Activated T-helper 2 cell treated with anti-CD3 and anti-CD28 coated beads, Interferon-gamma antibody, Interleukin-2, Interleukin-4, amounts not matched to agents 10 μg/mL and 5 μg/mL and 100 μg/mL, durations not matched to agents 14 hours and 24 hours and 36 hours (primary cell): ENCODE results near the gene RER1. TPM values are rescaled to one million over a fixed set of nuclear protein-coding genes. Genes with fewer than 3 reads are reported as not detected.

Experiments
- DNase-seq: peaks from one replicate; pipeline ENCODE4 v3.0.0; 2021; ENCODE audit warnings: low spot score
- H3K27ac Mint-ChIP-seq: one replicate; pipeline ENCODE4 v1.8.0; 2021; ENCODE audit warnings: mixed read lengths
- H3K27me3 Mint-ChIP-seq: one replicate; pipeline ENCODE4 v1.8.0; 2021; ENCODE audit warnings: low read depth, mixed read lengths
- H3K36me3 Mint-ChIP-seq: one replicate; pipeline ENCODE4 v1.8.0; 2021; ENCODE audit warnings: low read depth, mixed read lengths
- H3K4me1 Mint-ChIP-seq: one replicate; pipeline ENCODE4 v1.8.0; 2021; ENCODE audit warnings: low read depth, mixed read lengths
- H3K4me3 Mint-ChIP-seq: one replicate; pipeline ENCODE4 v1.8.0; 2021; ENCODE audit warnings: low read depth, mild to moderate bottlenecking, moderate library complexity, mixed read lengths
- H3K9me3 Mint-ChIP-seq: one replicate; pipeline ENCODE4 v1.8.0; 2021; ENCODE audit warnings: mixed read lengths
- intact Hi-C: fragments of 100-400 bp; cut with micrococcal nuclease; formaldehyde crosslinking; loops from one replicate; pipeline ENCODE4 v1.15.1; 2023
- total RNA-seq: library from RNA; stranded (reverse); gene quantifications from 2 replicates; pipeline ENCODE4 v1.2.3, GENCODE V29; 2022

The RER1 gene
- total RNA-seq, 1 donor from 2014 or later: 142 TPM

- H3K27me3 Mint-ChIP-seq: peaks cover 2% of the 10 kb centered on the region
- H3K4me3 Mint-ChIP-seq: no peak overlapping the region
- H3K36me3 Mint-ChIP-seq: no peaks in the 10 kb centered on the region
- no peaks in the 10 kb centered on the region for H3K4me1 Mint-ChIP-seq
- no peaks in the 10 kb centered on the region for H3K9me3 Mint-ChIP-seq
- intact Hi-C loops: no loop called here
- H3K27ac Mint-ChIP-seq: no peak overlapping the region
- no peak for DNase-seq
Measured at GRCh38 chr1:2358072-2358471, 33.6 kb upstream of the RER1 start.

- Mint-ChIP-seq H3K4me3 (no peak overlapping the region), H3K27me3 (peaks cover 5% of the 10 kb centered on the region), H3K36me3 (no peaks in the 10 kb centered on the region), H3K4me1 (no peaks in the 10 kb centered on the region), H3K27ac (no peak overlapping the region), H3K9me3 (peaks cover 4% of the 10 kb centered on the region)
- intact Hi-C loops: no loop called here
- DNase-seq: no peak
Measured at GRCh38 chr1:2358651-2359640, 32.7 kb upstream of the RER1 start.

- peaks cover 5% of the 10 kb centered on the region for H3K27me3 Mint-ChIP-seq
- intact Hi-C loops: no loop called here
- no peak overlapping the region for H3K27ac Mint-ChIP-seq
- DNase-seq: no peak
- H3K36me3 Mint-ChIP-seq: no peaks in the 10 kb centered on the region
- no peak overlapping the region for H3K4me3 Mint-ChIP-seq
- peaks cover 6% of the 10 kb centered on the region for H3K9me3 Mint-ChIP-seq
- no peaks in the 10 kb centered on the region for H3K4me1 Mint-ChIP-seq
Measured at GRCh38 chr1:2360588-2361364, 30.9 kb upstream of the RER1 start.

DNA sequence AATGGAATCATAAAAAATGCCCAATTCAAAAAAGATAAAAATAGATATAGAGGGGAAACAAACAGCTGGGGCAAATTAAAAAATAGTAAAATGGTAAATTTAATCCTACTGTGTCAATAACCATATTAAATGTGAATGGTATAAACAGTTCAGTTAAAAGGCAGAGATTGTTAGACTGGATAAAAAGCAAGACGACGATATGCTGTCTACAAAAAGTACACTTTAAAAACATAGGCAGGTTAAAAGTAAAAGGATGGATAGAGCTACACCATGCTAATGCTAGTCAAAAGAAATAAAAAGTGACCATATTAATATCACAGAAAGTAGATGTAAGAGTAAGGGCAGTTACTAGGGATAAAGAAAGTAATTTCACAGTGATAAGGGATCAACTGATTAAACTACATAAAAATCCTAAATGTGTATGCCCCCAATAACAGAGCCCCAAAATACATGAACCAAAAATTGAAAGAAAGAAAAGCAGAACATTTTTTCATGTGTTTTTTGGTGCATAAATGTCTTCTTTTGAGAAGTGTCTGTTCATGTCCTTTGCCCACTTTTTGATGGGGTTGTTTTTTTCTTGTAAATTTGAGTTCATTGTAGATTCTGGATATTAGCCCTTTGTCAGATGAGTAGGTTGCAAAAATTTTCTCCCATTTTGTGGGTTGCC lies 27.7 kb upstream of the RER1 start:
- DNase-seq: no peak
- peaks cover 5% of the 10 kb centered on the region for H3K27me3 Mint-ChIP-seq
- H3K4me3 Mint-ChIP-seq: no peak overlapping the region
- H3K9me3 Mint-ChIP-seq: peaks cover 6% of the 10 kb centered on the region
- intact Hi-C loops: no loop called here
- no peaks in the 10 kb centered on the region for H3K36me3 Mint-ChIP-seq
- H3K4me1 Mint-ChIP-seq: no peaks in the 10 kb centered on the region
- no peak overlapping the region for H3K27ac Mint-ChIP-seq

DNA sequence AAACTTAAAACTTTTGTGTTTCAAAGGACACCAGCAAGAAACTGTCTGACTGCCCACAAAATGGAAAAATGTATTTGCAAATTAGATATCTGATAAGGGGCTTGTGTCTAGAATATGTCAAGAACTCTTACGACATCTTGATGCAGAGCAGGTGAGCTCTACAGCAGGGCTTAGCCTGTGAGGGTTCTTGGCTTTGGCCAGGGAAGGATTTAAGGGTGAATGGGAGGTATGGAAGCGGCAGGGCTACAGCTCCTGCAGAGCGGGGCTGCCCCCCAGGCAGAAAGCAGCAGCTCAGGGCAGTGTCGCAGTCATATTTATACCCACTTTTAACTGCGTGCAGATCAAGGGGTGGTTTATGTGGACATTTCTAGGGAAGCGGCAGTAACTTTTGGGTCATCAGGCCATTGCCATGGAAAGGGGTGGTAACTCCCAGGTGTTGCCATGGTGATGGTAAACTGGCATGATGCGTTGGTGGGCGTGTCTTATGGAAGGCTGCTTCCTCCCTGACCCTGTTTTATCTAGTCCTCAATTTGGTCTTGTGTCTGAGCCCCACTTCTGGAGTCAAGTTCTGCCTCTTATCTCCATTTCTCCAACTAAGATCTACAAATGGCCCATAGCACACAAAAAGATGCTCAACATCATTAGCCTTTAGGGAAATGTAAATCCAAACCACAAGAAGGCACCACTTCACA lies 23.4 kb upstream of the RER1 start:
- no peaks in the 10 kb centered on the region for H3K36me3 Mint-ChIP-seq
- no peak overlapping the region for H3K4me3 Mint-ChIP-seq
- DNase-seq: no peak
- H3K4me1 Mint-ChIP-seq: no peaks in the 10 kb centered on the region
- H3K27ac Mint-ChIP-seq: no peak overlapping the region
- intact Hi-C loops: no loop called here
- peaks cover 3% of the 10 kb centered on the region for H3K27me3 Mint-ChIP-seq
- peaks cover 6% of the 10 kb centered on the region for H3K9me3 Mint-ChIP-seq

DNA sequence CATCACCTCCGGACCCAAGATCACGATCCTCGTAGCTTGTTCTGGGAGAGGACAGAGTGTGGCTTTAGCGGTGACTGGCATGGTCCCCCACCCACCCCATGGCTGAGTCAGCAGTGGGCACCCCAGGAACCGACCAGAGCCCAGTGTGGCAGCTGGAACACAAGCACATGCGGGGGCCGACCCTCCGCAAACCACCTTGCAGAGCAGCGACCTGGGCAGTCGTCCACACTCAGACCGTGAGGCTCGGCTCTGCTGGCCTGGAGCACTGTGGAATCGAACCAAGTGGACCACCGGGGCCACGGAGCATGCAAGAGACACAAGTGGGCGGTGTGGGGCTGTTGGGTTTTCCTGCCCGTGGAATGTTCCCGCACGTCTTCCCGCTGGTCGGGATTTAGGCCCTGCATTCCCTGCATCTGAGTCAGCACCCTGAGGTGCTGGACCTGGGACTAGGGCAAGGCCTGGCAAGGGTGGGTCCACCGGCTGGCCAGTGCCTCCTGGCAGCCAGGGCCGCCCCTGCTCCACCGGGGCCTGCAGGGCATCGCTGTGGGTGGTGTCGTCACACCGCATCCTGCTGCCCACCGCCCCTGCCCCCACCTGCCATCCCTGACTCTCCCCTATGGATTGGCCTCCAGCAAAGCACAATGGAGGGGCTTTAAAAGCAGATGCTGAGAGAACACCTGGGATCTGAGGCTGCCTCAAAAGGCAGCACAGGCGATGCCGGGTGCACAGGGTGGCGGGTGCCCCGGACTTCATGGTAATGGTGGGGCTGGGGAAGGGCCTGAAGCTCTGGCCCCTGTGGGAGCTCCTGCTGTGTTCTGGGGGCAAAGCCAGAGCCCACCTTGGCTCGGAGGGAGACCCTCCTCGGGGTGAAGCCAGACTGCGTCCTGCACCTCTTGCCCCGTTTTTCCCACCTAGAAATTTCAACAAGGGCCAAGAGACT lies 18.8 kb upstream of the RER1 start:
- intact Hi-C loops: no loop called here
- H3K27ac Mint-ChIP-seq: no peak overlapping the region

GRCh38 chr1:2373551-2374251 lies 17.9 kb upstream of the RER1 start:
- intact Hi-C loops: no loop called here
- Mint-ChIP-seq H3K9me3 (no peaks in the 10 kb centered on the region), H3K4me1 (no peaks in the 10 kb centered on the region), H3K27ac (no peak overlapping the region), H3K36me3 (no peaks in the 10 kb centered on the region), H3K27me3 (no peaks in the 10 kb centered on the region), H3K4me3 (no peak overlapping the region)
- DNase-seq: no peak

More for the DNA sequence above, 18.8 kb upstream of the RER1 start:
- no peak for DNase-seq
- no peaks in the 10 kb centered on the region for H3K36me3 Mint-ChIP-seq
- no peaks in the 10 kb centered on the region for H3K9me3 Mint-ChIP-seq
- H3K4me3 Mint-ChIP-seq: no peak overlapping the region
- no peaks in the 10 kb centered on the region for H3K27me3 Mint-ChIP-seq
- no peaks in the 10 kb centered on the region for H3K4me1 Mint-ChIP-seq

DNA sequence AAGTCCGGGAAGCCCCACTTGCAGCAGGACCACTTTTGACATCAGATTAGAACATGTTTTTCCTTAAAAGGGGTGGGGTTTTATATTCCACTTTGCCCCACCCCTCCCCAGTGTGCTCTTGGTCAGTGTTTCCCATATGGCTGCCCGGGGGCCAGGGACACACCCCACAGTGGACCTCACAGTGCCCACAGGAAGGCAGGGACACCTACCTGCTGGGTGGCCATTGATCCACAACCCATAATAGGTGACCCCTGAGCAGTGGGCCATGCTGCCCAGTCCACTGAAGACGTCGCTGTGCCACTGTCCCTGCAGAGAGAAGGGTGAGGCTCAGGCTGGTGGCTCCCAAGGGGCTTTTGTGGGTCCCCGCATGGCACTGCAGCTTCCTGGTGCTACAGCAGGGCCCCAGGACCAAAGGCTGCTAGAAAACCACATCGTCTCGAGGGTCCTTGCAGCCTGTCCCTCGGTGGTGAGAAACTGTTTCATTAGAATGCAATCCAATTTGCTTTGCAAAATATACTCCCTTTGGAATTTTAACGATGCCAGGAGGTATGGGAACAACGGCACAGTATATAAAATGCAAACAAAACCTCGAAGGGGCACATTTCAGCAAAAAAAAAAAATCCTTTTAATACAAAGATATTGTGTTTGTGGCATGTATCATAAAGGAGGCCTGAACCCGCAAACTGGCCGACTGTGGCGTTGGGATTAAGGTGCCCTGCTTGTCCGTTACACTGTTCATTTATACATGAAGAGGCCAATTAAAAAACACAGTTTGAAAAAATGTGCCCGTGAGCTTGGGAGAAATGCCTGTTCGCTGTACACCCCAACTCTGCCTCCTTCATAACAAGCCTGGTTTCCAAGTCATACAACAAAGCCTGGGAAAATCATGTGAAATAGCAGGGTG lies 17.1 kb upstream of the RER1 start:
- H3K4me1 Mint-ChIP-seq: no peaks in the 10 kb centered on the region
- H3K27me3 Mint-ChIP-seq: no peaks in the 10 kb centered on the region
- no peaks in the 10 kb centered on the region for H3K36me3 Mint-ChIP-seq
- intact Hi-C loops: no loop called here
- no peaks in the 10 kb centered on the region for H3K9me3 Mint-ChIP-seq
- no peak overlapping the region for H3K4me3 Mint-ChIP-seq
- no peak overlapping the region for H3K27ac Mint-ChIP-seq
- DNase-seq: no peak

GRCh38 chr1:2375246-2375922 lies 16.3 kb upstream of the RER1 start:
- no peak for DNase-seq
- intact Hi-C loops: no loop called here
- no peaks in the 10 kb centered on the region for H3K27me3 Mint-ChIP-seq
- H3K4me3 Mint-ChIP-seq: no peak overlapping the region
- no peaks in the 10 kb centered on the region for H3K36me3 Mint-ChIP-seq
- H3K9me3 Mint-ChIP-seq: no peaks in the 10 kb centered on the region
- H3K27ac Mint-ChIP-seq: no peak overlapping the region
- no peaks in the 10 kb centered on the region for H3K4me1 Mint-ChIP-seq

DNA sequence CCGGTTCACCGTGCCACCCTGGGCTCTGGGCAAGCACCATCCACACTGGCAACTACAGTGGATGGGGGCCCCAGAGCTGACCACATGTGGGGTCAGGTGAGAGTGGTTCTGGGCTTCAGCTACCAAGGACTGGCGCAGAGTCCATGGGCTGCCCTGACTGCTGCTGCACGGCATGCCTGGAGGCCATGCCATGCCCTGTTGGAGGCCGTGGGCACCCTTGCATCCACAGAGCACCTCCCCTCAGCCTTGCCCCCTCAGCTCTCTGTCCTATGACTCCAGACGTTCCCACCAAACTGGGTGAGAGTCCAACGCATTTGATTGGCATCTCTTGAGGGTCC lies 15.7 kb upstream of the RER1 start:
- Mint-ChIP-seq H3K27me3 (no peaks in the 10 kb centered on the region), H3K27ac (no peak overlapping the region), H3K36me3 (no peaks in the 10 kb centered on the region), H3K9me3 (no peaks in the 10 kb centered on the region), H3K4me1 (no peaks in the 10 kb centered on the region), H3K4me3 (no peak overlapping the region)
- intact Hi-C loops: no loop called here
- DNase-seq: no peak
